ENCODE measurements around the gene DHRS4L2.
"Not testable (repeated sequence)": the region's sequence is repeated elsewhere in the genome, so short reads cannot be mapped to it uniquely, and the experiment has no call there.

The DHRS4L2 gene

GRCh38 chr14:24036169-24036962 lies 47.6 kb downstream of the DHRS4L2 start:
- DNase-seq (ENCODE audit: extremely low read depth, low read depth): no peak
- peak overlapping the region; percentile 48 for H3K4me3 ChIP-seq (replicated peaks; ENCODE audit: low read depth, low read length)
- peak; percentile 81 for TF ChIP-seq CTCF (IDR thresholded peaks at IDR 0.05; ENCODE audit: low read depth, low read length, missing control alignments)

- DNase-seq (ENCODE audit: extremely low read depth, low read depth): not testable (repeated sequence)
- peak overlapping the region; percentile 48 for H3K4me3 ChIP-seq (replicated peaks; ENCODE audit: low read depth, low read length)
Measured at GRCh38 chr14:24036963-24037657, 48.4 kb downstream of the DHRS4L2 start.

GRCh38 chr14:24037658-24038037 lies 48.9 kb downstream of the DHRS4L2 start:
- TF ChIP-seq CTCF (IDR thresholded peaks at IDR 0.05; ENCODE audit: low read depth, low read length, missing control alignments): no peak
- no peak for DNase-seq (ENCODE audit: extremely low read depth, low read depth)
- no peak overlapping the region for H3K4me3 ChIP-seq (replicated peaks; ENCODE audit: low read depth, low read length)

DNA sequence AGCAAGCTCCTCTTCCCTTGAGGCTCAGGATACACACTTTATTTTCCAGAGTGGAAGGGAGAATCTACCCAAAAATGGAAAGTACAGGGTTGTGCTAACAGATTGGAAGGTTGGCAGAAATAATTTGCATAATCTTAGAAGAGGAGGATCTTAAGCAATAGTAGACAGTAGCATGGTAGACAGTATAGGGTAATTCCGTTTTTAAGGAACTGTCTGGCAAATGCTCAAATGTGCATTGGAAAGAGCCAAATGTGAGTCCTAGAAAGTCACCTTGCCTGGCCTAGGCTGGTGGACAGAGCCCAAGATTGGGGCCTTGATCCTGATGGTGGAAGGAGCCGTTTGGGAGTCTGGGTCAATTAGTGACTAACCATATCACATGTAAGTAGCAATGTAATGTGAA lies 50.0 kb downstream of the DHRS4L2 start:
- H3K4me3 ChIP-seq (replicated peaks; ENCODE audit: low read depth, low read length): no peak overlapping the region
- TF ChIP-seq CTCF (IDR thresholded peaks at IDR 0.05; ENCODE audit: low read depth, low read length, missing control alignments): no peak
- DNase-seq (ENCODE audit: extremely low read depth, low read depth): no peak

- no peak for TF ChIP-seq CTCF (IDR thresholded peaks at IDR 0.05; ENCODE audit: low read depth, low read length, missing control alignments)
- DNase-seq (ENCODE audit: extremely low read depth, low read depth): no peak
- no peak overlapping the region for H3K4me3 ChIP-seq (replicated peaks; ENCODE audit: low read depth, low read length)
Measured at GRCh38 chr14:24040692-24041091, 52.0 kb downstream of the DHRS4L2 start.

DNA sequence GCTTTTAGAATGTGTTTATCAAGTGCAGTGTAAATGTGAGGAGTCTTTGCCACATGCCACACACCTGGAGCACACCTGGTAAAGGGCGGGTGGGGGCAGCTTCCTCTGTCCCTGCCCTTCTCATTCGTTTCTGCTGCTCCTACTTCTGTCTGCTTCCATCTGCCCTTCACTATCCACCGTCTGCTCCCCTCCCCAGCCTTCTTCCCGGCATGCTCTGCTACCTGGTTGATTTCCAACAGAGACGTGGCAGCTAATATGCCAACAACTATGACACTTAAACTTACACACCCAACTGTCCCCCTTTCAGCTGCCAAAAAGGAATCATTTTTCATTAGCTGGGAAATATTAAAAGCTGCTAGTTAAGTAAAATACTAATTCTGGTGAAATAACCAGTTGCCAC lies 54.0 kb downstream of the DHRS4L2 start:
- no peak for DNase-seq (ENCODE audit: extremely low read depth, low read depth)
- no peak for TF ChIP-seq CTCF (IDR thresholded peaks at IDR 0.05; ENCODE audit: low read depth, low read length, missing control alignments)
- no peak overlapping the region for H3K4me3 ChIP-seq (replicated peaks; ENCODE audit: low read depth, low read length)

- H3K4me3 ChIP-seq (replicated peaks; ENCODE audit: low read depth, low read length); DNase-seq (ENCODE audit: extremely low read depth, low read depth): not testable (repeated sequence)
Measured at GRCh38 chr14:24049002-24049401, 60.3 kb downstream of the DHRS4L2 start.

DNA sequence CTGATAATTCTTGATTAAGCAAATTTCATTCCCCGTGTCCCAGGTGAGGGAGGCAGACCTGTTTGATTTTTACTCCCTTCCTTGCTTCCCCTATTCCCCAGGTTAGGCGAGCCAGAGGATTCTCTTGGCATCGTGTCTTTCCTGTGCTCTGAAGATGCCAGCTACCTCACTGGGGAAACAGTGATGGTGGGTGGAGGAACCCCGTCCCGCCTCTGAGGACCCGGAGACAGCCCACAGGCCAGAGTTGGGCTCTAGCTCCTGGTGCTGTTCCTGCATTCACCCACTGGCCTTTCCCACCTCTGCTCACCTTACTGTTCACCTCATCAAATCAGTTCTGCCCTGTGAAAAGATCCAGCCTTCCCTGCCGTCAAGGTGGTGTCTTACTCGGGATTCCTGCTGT lies 62.0 kb downstream of the DHRS4L2 start:
- H3K4me3 ChIP-seq (replicated peaks; ENCODE audit: low read depth, low read length); DNase-seq (ENCODE audit: extremely low read depth, low read depth): not testable (repeated sequence)

Data from HFF-Myc (cell line).